GM19328 (cell line): ENCODE data around the gene TARS3.

Experiments used
- ATAC-seq: cut with Tn5 transposase; IDR thresholded peaks from one replicate; pipeline ENCODE4 v1.9.1; 2021; ENCODE audit warnings: mild to moderate bottlenecking, moderate library complexity; ENCODE audit not compliant: unreplicated experiment

Gene TARS3

DNA sequence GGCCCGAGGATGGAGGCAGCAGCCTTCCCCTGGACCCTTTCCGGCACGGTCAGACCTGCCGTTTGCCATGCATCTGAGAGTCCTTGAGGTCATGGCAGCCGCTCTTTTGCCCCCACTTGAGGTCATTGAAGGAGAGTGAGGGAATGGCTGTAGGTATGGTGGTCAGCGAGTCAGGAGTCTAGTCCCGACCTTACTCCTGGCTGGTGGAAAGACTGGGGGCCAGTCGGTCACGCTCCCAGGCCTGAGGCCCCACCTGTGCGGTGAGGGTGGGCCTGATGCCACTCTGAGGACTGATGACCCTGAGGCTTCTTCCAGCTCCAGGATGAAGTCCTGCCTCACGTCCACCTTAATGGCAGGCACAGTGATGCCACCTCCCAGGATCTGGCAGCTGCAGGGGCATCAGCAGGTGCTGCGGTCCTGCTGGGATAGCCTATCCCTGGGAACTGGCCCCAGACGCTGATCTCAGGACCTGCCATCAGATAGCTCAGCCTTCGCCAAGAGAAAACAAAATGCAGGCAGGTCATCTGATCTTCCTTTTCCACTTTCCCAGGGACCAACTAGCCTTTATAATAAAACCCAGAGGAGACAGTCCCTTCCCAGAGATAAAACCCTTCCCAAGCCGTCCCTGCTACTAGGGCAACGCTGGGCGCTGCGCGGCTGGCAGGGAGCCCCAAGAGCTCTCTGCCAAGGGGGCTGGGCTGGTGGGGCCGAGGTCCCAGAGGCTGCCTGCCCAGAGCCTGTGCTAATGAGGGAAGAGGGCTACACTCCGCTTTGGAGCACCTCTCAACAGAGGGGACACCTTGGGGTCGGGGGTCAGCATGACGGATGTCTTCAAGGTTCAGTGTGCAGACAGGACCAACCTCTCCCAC lies 114.3 kb downstream of the TARS3 start:
- ATAC-seq: no peak

DNA sequence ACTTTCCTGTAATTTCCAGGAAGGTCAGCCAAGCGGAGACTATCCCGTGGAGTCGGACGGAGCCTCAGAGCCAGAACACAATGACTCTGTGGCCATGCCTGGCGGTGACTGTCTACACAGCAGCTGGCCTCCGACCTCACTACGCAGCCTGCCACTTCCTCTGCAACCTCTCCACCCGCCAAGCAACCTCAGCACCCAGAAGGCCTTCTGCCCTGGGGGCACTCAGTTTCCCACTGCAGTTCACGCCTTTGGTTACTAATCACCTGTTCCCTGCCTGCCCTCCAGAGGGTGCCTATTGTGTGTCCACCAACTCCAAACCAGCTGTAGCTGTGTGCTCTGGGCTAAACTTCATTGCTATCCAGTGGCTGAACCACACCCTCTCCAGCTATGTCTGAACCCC lies 116.1 kb downstream of the TARS3 start:
- ATAC-seq: no peak

GRCh38 chr15:101607108-101607507 lies 117.2 kb downstream of the TARS3 start:
- ATAC-seq: no peak

GRCh38 chr15:101604124-101604874 lies 120.0 kb downstream of the TARS3 start:
- no peak for ATAC-seq
